GM10266 (cell line): Measurements from ENCODE around the gene AMPH.
A peak's percentile ranks its signal among the peaks of the same experiment; 100 is the strongest.
"Not testable (repeated sequence)": the region's sequence is repeated elsewhere in the genome, so short reads cannot be mapped to it uniquely, and the experiment has no call there.

Source experiments
- DNase-seq: peaks from one replicate; pipeline ENCODE4 v3.0.0; 2012; ENCODE audit errors: extremely low spot score
- TF ChIP-seq, protein P1 (sequence below): IDR thresholded peaks from 2 replicates; pipeline ENCODE4 v1.5.1; 2012; ENCODE audit warnings: mild to moderate bottlenecking, low read depth; ENCODE audit not compliant: control insufficient read depth, insufficient read depth; ENCODE audit errors: missing control alignments

Gene AMPH

DNA sequence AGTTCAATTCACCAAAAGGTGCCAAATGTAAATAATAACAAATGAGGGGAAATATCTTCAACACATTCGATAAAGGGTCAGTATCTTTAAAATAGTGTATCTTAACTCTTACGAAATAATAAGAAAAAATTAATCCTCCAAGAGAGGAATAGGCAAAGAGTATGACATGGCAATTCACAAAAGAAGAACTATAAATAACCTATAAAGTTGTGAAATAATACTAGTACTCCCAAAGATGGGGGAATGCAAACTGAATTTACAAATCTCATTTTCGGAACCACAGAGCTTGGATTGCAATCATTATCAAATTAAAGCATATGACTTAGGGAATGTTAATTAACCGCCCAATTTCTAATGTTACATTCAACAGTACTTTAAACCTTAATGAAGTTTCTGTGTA lies 279.6 kb downstream of the AMPH start:
- no peak for DNase-seq
- TF ChIP-seq, protein P1, sequence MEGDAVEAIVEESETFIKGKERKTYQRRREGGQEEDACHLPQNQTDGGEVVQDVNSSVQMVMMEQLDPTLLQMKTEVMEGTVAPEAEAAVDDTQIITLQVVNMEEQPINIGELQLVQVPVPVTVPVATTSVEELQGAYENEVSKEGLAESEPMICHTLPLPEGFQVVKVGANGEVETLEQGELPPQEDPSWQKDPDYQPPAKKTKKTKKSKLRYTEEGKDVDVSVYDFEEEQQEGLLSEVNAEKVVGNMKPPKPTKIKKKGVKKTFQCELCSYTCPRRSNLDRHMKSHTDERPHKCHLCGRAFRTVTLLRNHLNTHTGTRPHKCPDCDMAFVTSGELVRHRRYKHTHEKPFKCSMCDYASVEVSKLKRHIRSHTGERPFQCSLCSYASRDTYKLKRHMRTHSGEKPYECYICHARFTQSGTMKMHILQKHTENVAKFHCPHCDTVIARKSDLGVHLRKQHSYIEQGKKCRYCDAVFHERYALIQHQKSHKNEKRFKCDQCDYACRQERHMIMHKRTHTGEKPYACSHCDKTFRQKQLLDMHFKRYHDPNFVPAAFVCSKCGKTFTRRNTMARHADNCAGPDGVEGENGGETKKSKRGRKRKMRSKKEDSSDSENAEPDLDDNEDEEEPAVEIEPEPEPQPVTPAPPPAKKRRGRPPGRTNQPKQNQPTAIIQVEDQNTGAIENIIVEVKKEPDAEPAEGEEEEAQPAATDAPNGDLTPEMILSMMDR = no peak

DNA sequence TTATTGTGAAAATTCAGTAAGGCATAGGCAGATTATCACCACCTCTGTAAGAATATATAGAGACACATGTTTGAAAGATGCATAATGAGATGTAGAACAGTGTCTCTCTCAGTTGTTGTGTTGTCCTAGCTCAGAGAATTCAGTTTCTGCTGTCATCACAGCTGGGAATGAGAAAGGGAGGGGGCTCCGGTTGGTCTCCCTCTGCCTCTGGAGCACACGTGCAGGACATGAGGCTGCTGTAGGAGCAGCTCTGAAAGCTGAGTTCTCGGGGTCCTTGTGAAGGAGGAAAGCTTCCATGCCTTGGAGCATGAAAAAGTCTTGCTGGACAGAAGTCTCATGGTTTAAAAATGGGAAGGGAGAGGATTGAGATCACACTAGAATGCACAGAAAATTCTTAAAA lies 280.4 kb downstream of the AMPH start:
- not testable (repeated sequence) for DNase-seq

DNA sequence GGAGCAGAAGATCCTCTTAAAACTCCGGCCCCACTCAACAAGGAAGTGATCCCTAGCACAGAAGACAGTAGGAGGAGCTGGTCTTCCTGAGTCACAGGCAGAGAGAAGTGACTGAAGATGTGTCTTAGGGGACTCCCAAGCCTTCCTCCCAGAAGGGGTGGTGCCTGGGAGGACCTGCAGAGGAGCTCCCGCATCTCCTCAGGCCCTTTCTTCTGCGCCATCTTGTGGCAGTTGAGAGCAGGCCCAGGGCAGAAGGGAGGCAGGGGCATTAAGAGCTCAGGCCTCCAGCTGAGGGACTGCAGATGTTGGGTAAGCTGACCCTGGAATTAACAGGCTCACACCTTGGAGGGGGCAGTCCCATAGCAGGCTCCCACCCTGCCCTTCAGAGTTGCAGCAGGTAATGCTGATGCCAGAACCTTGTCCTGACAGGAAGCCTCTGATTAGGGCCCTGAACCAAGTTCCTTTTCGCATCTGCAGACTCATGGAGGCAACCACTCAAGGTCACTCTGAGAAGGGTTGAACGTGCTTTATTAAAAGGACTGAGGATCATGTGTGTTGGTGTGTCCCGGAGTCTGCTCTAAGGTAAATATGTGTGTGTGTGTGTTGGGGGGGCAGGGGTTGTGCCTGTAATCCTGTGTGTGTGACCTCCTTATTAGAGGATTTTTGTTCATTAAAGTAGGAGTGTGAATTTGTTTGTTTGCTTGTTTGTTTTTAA lies 281.1 kb downstream of the AMPH start:
- DNase-seq = not testable (repeated sequence)
- TF ChIP-seq, protein P1 = peak; percentile 53

DNA sequence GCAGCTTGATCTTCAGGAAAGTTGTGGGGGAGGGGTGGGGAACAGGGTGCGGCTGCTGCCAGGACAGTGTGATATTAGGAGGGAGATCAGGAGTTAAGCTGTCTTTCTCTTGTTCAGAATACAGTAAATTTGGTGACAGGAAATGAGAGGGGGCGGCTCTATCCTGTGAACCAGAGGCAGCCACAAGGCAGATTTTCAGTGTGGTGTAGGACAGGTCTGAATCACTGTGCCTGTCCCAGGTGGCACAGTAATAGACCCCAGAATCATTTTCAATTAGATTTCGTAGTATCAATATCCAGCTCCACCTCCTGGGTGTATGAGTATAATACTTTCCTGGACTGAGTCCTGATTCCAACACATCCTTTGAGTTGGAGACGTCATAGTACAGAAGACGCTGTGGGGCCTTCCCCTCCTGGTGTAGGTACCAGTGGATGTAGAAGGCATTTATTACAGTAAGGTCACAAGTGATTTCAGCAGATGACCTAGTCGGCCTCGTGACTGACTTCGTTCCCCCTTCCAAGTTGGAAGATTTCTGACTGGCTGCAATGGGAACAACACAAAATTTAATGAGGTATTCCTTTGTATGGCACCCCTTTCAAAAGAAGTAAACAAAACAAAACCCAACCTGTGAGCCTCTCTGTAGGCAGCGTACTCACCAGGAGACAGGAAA lies 281.9 kb downstream of the AMPH start:
- DNase-seq = not testable (repeated sequence)

DNA sequence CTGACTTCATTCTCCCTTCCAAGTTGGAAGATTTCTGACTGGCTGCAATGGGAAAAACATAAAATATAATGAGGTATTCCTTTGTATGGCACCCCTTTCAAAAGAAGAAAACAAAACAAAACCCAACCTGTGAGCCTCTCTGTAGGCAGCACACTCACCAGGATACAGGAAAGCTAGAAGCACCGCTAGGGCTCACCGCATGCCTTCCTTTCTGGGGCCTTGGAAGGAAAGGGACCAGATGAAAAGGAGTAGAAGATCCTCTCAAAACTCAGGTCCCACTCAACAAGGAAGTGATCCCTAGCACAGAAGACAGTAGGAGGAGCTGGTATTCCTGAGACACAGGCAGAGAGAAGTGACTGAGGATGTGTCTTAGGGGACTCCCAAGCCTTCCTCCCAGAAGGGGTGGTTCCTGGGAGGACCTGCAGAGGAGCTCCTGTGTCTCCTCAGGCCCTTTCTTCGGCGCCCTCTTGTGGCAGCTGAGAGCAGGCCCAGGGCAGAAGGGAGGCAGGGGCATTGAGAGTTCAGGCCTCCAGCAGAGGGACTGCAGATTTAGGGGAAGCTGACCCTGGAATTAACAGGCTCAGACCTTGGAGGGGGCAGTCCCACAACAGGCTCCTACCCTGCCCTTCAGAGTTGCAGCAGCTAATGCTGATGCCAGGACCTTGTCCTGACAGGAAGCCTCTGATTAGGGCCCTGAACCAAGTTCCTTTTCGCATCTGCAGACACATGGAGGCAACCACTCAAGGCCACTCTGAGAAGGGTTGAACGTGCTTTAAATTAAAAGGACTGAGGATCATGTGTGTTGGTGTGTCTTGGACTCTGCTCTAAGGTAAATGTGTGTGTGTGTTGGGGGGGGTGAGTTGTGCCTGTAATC lies 285.6 kb downstream of the AMPH start:
- TF ChIP-seq, protein P1 = peak; percentile 64
- DNase-seq = not testable (repeated sequence)

DNA sequence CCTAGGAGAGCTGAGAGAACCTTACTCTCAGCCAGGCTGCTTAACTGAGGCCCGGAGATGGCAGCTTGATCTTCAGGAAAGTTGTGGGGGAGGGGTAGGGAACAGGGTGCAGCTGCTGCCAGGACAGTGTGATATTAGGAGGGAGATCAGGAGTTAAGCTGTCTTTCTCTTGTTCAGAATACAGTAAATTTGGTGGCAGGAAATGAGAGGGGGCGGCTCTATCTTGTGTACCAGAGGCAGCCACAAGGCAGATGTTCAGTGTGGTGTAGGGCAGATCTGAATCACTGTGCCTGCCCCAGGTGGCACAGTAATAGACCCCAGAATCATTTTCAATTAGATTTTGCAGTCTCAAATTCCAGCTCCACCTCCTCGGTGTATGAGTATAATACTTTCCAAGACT lies 286.4 kb downstream of the AMPH start:
- not testable (repeated sequence) for DNase-seq

DNA sequence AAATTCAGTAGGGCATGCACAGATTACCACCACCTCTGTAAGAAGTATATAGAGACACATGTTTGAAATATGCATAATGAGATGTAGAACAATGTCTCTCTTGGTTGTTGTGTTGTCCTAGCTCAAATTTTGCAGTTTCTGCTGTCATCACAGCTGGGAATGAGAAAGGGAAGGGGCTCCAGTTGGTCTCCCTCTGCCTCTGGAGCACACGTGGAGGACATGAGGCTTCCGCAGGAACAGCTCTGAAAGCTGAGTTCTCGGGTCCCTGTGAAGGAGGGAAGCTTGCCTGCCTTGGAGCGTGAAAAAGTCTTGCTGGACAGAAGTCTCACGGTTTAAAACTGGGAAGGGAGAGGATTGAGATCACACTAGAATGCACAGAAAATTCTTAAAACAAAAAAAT lies 289.0 kb downstream of the AMPH start:
- DNase-seq = not testable (repeated sequence)

DNA sequence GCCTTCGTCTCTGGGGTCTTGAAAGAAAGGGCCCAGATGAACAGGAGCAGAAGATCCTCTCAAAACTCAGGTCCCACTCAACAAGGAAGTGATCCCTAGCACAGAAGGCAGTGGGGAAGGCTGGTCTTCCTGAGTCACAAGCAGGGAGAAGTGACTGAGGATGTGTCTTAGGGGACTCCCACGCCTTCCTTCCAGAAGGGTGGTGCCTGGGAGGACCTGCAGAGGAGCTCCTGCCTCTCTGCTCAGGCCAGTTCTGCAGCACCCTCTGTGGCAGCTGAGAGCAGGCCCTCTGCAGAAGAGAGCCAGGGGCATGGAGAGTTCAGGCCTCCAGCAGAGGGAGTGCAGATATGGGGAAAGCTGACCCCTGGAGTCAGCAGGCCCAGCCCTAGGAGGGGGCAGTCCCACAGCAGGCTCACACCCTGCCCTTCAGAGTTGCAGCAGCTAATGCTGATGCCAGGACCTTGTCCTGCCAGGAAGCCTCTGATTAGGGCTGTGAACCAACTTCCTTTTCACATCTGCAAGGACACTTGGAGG lies 289.9 kb downstream of the AMPH start:
- TF ChIP-seq, protein P1 = peak; percentile 17
- DNase-seq = not testable (repeated sequence)
